ENCODE measurements around the gene NPEPL1.

Gene NPEPL1

DNA sequence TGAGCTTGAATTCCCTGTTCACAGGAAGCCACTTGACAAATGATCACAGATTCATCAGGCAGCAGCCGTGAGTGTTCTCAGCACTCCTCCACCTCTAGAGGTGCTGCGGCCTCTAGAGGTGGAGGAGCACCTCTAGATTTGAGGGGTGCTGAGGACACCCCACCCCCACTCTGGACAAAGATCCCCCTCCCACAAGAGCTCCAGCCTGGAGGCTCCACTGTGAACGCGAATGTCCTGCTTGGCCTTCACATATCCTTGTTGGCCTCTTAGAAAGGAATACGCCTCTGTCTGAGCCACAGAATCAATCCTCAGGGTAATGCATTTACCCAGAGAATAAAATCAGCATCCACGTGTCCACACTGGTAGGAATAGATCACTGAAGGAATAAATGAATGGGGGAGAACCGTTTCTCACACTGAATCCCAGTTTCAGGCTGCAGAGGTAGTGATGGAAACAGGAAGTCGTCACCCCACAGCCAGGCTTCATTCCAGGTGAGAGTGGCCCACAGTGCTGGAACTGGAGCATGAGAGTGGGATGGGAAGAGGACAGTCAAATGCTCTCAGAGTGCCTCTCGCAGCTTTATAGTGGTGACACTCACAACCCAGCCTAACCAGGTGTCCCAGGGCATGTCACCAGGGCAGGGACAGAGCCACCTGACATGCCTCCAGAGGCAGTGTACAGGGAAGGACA is 16.6 kb downstream of the NPEPL1 start:
- TF ChIP-seq, protein P1, sequence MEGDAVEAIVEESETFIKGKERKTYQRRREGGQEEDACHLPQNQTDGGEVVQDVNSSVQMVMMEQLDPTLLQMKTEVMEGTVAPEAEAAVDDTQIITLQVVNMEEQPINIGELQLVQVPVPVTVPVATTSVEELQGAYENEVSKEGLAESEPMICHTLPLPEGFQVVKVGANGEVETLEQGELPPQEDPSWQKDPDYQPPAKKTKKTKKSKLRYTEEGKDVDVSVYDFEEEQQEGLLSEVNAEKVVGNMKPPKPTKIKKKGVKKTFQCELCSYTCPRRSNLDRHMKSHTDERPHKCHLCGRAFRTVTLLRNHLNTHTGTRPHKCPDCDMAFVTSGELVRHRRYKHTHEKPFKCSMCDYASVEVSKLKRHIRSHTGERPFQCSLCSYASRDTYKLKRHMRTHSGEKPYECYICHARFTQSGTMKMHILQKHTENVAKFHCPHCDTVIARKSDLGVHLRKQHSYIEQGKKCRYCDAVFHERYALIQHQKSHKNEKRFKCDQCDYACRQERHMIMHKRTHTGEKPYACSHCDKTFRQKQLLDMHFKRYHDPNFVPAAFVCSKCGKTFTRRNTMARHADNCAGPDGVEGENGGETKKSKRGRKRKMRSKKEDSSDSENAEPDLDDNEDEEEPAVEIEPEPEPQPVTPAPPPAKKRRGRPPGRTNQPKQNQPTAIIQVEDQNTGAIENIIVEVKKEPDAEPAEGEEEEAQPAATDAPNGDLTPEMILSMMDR (IDR thresholded peaks at IDR 0.05; ENCODE audit: low read depth, low read length): no peak
- H3K4me3 ChIP-seq (ENCODE audit: low read depth, low read length): no peak overlapping the region

DNA sequence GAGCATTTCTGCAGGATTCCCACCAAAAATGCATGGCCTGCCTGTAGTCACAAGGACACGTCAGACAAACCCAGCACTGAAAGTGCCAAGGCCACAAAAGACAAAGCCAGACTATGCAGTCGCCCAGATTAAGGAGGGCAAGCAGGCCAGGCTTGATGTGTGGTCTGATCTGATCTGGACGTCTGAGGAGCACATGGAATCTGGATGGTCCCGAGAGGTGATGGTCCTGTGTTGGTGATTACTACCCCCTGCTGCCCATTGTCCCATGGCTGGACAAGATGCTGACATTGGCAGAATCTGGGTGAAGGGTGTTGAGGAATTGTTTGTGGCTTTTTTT is 17.1 kb downstream of the NPEPL1 start:
- H3K4me3 ChIP-seq (ENCODE audit: low read depth, low read length): no peak overlapping the region
- TF ChIP-seq, protein P1 (IDR thresholded peaks at IDR 0.05; ENCODE audit: low read depth, low read length): no peak

DNA sequence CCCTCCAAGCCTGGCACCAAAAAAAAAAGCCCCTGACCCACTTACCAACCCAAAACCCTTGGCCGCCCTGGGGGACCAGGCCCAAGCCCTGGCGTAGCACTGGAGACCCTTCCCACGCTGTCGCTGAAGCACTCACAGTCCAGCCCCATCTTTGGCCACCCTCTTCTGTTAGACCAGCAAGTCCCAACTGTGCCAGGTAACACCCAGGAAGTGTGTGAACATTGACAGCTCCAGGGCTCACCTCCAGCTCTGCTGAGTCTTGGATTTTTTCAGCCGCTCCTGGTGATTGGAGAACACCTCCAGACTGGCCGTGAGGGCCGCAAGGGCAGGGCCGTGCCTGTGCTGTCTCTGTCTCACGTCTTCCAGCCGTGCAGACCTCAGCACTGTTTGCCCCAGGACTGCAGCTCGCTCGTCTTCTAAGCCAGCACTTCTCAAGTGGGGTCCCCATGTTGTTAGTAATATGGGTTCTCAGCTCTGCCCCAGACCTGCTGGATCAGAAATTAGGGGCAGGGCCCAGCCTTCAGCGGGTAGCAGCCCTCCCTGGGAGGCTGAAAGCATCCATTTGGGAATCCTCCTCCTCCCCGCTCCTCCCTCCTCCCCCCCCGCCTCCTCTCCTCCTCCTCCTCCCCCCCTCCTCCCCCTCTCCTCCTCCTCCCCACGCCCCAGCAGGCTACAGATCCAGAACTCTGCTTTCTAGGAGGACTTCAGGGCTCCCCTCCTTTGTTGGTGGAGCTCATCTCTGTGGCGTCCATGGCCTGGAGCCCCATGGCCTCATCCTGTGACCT is 18.1 kb downstream of the NPEPL1 start:
- H3K4me3 ChIP-seq (ENCODE audit: low read depth, low read length): no peak overlapping the region
- TF ChIP-seq, protein P1 (IDR thresholded peaks at IDR 0.05; ENCODE audit: low read depth, low read length): no peak

DNA sequence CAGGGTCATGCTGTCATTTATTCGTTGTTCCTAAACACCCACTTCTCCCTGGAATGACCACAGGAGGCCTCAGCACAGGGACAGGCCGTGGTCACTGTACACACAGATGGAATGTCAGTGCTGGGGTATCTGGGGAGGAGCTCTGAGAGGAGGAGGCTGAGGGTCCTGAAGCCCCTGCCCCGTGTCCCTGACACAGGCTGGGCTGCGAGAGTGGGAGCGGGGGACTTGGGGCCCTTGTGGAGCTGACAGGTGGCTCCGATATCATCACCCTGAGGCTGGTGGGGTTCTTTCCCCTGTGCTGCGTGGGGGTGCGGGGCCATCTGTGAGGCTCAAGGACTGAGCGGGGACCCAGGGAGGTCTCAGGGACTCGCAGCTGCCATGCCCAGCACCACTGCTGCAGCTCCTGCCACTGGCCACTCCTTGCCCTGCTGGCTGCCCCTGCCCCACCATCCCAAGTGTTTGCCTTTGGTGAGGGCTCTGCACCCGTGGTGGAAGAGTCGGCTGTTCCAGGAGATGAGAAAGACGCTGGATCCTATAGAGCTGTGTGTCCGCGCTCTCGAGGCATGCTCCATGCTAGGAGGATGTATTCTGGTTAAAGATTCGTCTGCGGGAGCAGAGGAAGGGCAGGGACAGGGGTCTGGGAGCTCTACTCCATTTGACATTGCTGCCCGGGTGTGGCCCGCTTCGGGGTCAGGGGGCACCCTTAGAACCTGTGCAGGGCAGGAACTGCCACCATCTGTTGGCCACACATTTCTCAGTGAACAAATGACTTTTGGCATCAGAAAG is 18.9 kb downstream of the NPEPL1 start:
- H3K4me3 ChIP-seq (ENCODE audit: low read depth, low read length): no peak overlapping the region
- TF ChIP-seq, protein P1 (IDR thresholded peaks at IDR 0.05; ENCODE audit: low read depth, low read length): no peak

DNA sequence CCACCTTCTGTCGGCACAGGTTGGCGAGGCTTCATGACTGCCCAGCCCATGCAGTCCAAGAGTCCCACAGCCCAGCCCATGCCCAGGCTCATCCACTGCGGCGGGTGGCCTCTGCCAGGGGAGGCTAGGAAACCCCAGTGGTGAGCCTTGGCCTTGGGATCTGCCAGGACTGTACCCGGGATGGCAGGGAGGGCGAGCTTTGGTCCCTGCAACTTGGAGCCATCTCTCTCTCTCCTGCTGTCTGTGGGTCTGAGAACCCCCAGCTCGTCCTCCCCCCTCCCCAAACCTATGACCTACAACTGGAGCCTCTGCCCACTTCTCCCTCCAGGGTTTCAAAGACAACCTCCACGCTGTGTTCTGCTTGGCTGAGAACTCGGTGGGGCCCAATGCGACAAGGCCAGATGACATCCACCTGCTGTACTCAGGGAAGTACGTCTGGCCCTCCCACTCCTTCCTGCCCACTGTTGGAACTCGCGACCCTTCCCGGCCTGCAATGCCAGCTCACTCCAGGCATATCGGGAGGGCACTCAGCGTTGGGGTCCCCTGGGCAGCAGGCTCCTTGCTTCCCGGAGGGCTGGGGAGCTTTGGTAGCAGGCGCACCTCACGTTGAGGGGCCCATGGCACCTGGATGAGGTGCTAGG is 19.7 kb downstream of the NPEPL1 start:
- TF ChIP-seq, protein P1 (IDR thresholded peaks at IDR 0.05; ENCODE audit: low read depth, low read length): no peak
- H3K4me3 ChIP-seq (ENCODE audit: low read depth, low read length): no peak overlapping the region

DNA sequence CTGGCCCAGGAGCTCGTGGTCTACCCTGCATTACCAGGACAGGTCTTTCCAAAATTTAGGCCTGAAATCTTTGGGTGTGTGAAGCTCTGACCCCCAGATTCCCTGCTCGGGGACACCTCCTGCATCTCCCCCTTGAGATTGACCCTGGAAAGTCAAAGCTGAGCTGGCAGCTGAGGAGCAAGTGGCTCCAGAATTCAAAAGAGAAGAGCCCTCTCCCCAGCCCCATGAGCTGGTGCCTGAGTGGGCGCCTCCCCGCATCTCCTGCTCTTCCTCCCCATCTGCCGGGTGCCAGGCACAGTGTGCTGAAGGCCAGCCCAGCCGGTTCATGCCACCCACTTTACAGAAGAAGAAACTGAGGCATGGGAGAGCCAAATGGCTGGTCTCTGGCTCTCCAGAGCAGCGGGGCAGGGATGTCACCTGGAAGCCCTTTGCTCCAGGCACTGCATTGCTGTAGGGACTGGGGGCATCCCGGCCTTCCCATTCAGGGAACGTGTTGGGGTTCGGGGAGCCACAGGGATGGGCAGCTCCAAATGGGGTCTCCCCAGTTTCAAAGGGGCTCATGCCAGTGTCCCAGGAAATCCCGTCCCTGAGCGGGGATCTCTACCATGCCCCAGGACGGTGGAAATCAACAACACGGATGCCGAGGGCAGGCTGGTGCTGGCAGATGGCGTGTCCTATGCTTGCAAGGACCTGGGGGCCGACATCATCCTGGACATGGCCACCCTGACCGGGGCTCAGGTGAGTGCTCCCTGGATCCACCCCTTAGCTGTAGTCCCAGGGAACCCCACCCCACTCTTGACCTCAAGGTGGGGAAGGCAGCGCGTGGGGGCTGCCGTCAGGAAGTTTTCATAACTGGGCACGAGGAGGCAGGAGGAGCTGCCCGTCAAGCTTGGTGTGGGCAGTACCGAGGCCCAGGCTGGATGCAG is 20.5 kb downstream of the NPEPL1 start:
- H3K4me3 ChIP-seq (ENCODE audit: low read depth, low read length): no peak overlapping the region
- TF ChIP-seq, protein P1 (IDR thresholded peaks at IDR 0.05; ENCODE audit: low read depth, low read length): no peak

Measured in WI38 (cell line).